Measurements from ENCODE around the gene FBXO2.

- TF ChIP-seq GATA2 (IDR thresholded peaks at IDR 0.05; ENCODE audit: low read depth, low read length) (no peak), GATA3 (IDR thresholded peaks at IDR 0.05; ENCODE audit: low read depth, low read length) (no peak)
These were observed 27.0 kb upstream of the FBXO2 start, which contains the start of gene MAD2L2 for GRCh38 chr1:11681071-11681771.

Measured in SH-SY5Y (cell line).